Endothelial cell of umbilical vein (primary cell): ENCODE results near the gene DOCK1. TPM values are rescaled to one million over a fixed set of nuclear protein-coding genes. Genes with fewer than 3 reads are reported as not detected.

Experiments used
- BruUV-seq: library from RNA; stranded (reverse); fragments of 400-500 nt; replicated peaks from 2 replicates; lab custom pipeline; 2021; lab: Mats Ljungman, UMichigan
- CTCF ChIA-PET: fragments of 300-600, 350-600 bp; sonication (Branson Sonifier 250); formaldehyde crosslinking; loops from one replicate; lab custom pipeline; 2021; ENCODE audit warnings: antibody characterized with exemption, inconsistent platforms; lab: Charles Lee
- POLR2A ChIA-PET: fragments of 300-600, 350-600 bp; sonication (Branson Sonifier 250); formaldehyde crosslinking; loops from one replicate; lab custom pipeline; 2021; ENCODE audit warnings: antibody characterized with exemption, inconsistent platforms; lab: Charles Lee
- DNase-seq: peaks from one replicate; pipeline ENCODE4 v3.0.0-alpha.2; 2011; ENCODE audit warnings: low read depth, low spot score
- FAIRE-seq: peaks from 2 replicates; lab custom pipeline; 2011; peaks lifted over from hg19 to GRCh38; lab: Jason Lieb, UNC
- H2AFZ ChIP-seq: 2 replicates; pipeline ENCODE4 v1.6.0; 2012; ENCODE audit warnings: low read depth, low read length, control low read depth, inconsistent platforms
- H3K27ac ChIP-seq: 2 replicates; pipeline ENCODE4 v1.5.1; 2011; ENCODE audit warnings: low read depth, mild to moderate bottlenecking, control low read depth, low read length, moderate library complexity; ENCODE audit not compliant: insufficient read depth
- H3K27me3 ChIP-seq, 2 experiments: 2 replicates each; pipeline versions ENCODE4 v1.6.0 to v1.6.1; 2011; ENCODE audit warnings: low read length in 2 of 2, mixed read lengths in 1 of 2; ENCODE audit not compliant: control insufficient read depth in 2 of 2, insufficient read depth in 2 of 2
- H3K36me3 ChIP-seq, 2 experiments: 2 replicates in 1 of 2; 3 replicates in 1 of 2; pipeline ENCODE4 v1.5.1; 2011; ENCODE audit warnings: low read length in 2 of 2, mild to moderate bottlenecking in 1 of 2, moderate library complexity in 1 of 2; ENCODE audit not compliant: control insufficient read depth in 2 of 2, insufficient read depth in 2 of 2; ENCODE audit errors: extremely low read depth in 1 of 2
- H3K4me1 ChIP-seq: 3 replicates; pipeline ENCODE4 v1.5.1; 2011; ENCODE audit warnings: mild to moderate bottlenecking, low read length; ENCODE audit not compliant: control insufficient read depth, insufficient read depth; ENCODE audit errors: extremely low read depth
- H3K4me2 ChIP-seq: 2 replicates; pipeline ENCODE4 v1.6.1; 2011; ENCODE audit warnings: low read length, control low read depth, mixed read lengths; ENCODE audit not compliant: insufficient read depth
- H3K4me3 ChIP-seq, 3 experiments: fragments of 200-600 bp in 1 of 3; sonication (generic), shearing (Covaris generic) in 1 of 3; replicated peaks in 1 of 3; 2 replicates each; pipeline ENCODE4 v1.5.1; 2011 to 2016; ENCODE audit warnings: control low read depth in 3 of 3, low read length in 3 of 3, mild to moderate bottlenecking in 2 of 3, inconsistent platforms in 1 of 3, low read depth in 1 of 3, moderate library complexity in 1 of 3; ENCODE audit not compliant: insufficient read depth in 1 of 3
- H3K79me2 ChIP-seq: 2 replicates; pipeline ENCODE4 v1.6.0; 2012; ENCODE audit warnings: low read length, inconsistent platforms; ENCODE audit not compliant: control insufficient read depth, insufficient read depth
- H3K9ac ChIP-seq: replicated peaks from 2 replicates; pipeline ENCODE3; 2011; ENCODE audit warnings: low read length, control low read depth; ENCODE audit not compliant: insufficient read depth; ENCODE audit errors: extremely low read depth
- H3K9me1 ChIP-seq: replicated peaks from 3 replicates; pipeline ENCODE4 v1.6.0; 2011; ENCODE audit warnings: mild to moderate bottlenecking, low read length; ENCODE audit not compliant: control insufficient read depth, insufficient read depth; ENCODE audit errors: extremely low read depth
- H3K9me3 ChIP-seq: replicated peaks from 2 replicates; pipeline ENCODE4 v1.5.1; 2012; ENCODE audit warnings: low read length, inconsistent platforms; ENCODE audit not compliant: control insufficient read depth, insufficient read depth
- H4K20me1 ChIP-seq: replicated peaks from 2 replicates; pipeline ENCODE3; 2011; ENCODE audit warnings: mild to moderate bottlenecking, low read length; ENCODE audit not compliant: control insufficient read depth, insufficient read depth; ENCODE audit errors: extremely low read depth
- EZH2 ChIP-seq: IDR thresholded peaks from 2 replicates; pipeline ENCODE4 v1.6.1; 2012; ENCODE audit warnings: borderline replicate concordance, low read depth, mild to moderate bottlenecking, moderate library complexity, low read length, inconsistent platforms; ENCODE audit not compliant: severe bottlenecking
- FOS ChIP-seq: IDR thresholded peaks from 2 replicates; pipeline ENCODE4 v1.6.1; 2011; ENCODE audit warnings: mild to moderate bottlenecking, low read length, moderate library complexity, borderline replicate concordance; ENCODE audit not compliant: insufficient read depth
- GATA2 ChIP-seq: IDR thresholded peaks from 2 replicates; pipeline ENCODE4 v1.7.0; 2011; ENCODE audit warnings: low read depth, mild to moderate bottlenecking, moderate library complexity, mixed read lengths, low read length; ENCODE audit not compliant: insufficient read length, insufficient read depth
- JUN ChIP-seq: IDR thresholded peaks from 2 replicates; pipeline ENCODE4 v1.6.1; 2011; ENCODE audit warnings: borderline replicate concordance, low read depth; ENCODE audit not compliant: insufficient read length, insufficient read depth
- POLR2A ChIP-seq: IDR thresholded peaks from 2 replicates; pipeline ENCODE4 v1.6.1; 2012; ENCODE audit warnings: low read depth, mild to moderate bottlenecking, control low read depth, low read length
- POLR2AphosphoS5 ChIP-seq: IDR thresholded peaks from 2 replicates; pipeline ENCODE4 v1.6.1; 2012; ENCODE audit warnings: low read depth, mild to moderate bottlenecking, control low read depth, low read length, moderate library complexity; ENCODE audit not compliant: insufficient read depth
- dilution Hi-C: fragments of 300-500 bp; cut with MboI; formaldehyde crosslinking; loops from one replicate; pipeline ENCODE4 v1.15.0; 2019; ENCODE audit warnings: low sequenced_read_pairs; ENCODE audit not compliant: extremely low pct_ligation_motif_present
- intact Hi-C: fragments of 100-400 bp; cut with micrococcal nuclease; formaldehyde crosslinking; loops from one replicate; pipeline ENCODE4 v1.10.0; 2022
- polyA plus RNA-seq, 4 experiments: library from polyadenylated mRNA; depleted of rRNA in 3 of 4; stranded (reverse) in 3 of 4; unstranded in 1 of 4; fragments of >200 nt; gene quantifications; 2 replicates each; pipeline versions ENCODE4 v1.2.1 to v1.2.3, GENCODE V29; 2011 to 2012; ENCODE audit warnings: missing spikeins in 1 of 4
- total RNA-seq: library from RNA; stranded (reverse); gene quantifications from 2 replicates; pipeline ENCODE4 v1.2.3, GENCODE V29; 2021

DOCK1 gene
- total and polyA plus RNA-seq, 2 donors (not counting 3 experiments of a cell fraction or from before 2014, with no cell fraction given): 22.5 to 83.1 TPM

GRCh38 chr10:127029061-127029460 lies 123.8 kb downstream of the DOCK1 start:
- Histone ChIP-seq H3K9me1 (no peaks in the 10 kb centered on the region), H3K9ac (no peak overlapping the region), H3K4me1 (no peaks in the 10 kb centered on the region), H3K9me3 (no peaks in the 10 kb centered on the region), H3K36me3 (peaks cover 12 to 51% of the 10 kb centered on the region in 2 experiments), H3K4me2 (no peak overlapping the region), H3K4me3 (no peak overlapping the region), H3K27me3 (no peaks in the 10 kb centered on the region), H2AFZ (no peak overlapping the region), H3K27ac (no peak overlapping the region), H3K79me2 (no peaks in the 10 kb centered on the region), H4K20me1 (no peaks in the 10 kb centered on the region)
- no TSS peak for BruUV-seq
- no peak for TF ChIP-seq POLR2AphosphoS5
- TF ChIP-seq EZH2: no peak
- no peak for TF ChIP-seq GATA2
- TF ChIP-seq POLR2A: no peak
- no peak for TF ChIP-seq FOS
- TF ChIP-seq JUN: no peak
- CTCF ChIA-PET: no interaction called here
- DNase-seq: no peak
- POLR2A ChIA-PET: no interaction called here
- intact Hi-C loops: no loop called here
- dilution Hi-C loops: no loop called here
- no peak for FAIRE-seq

- Histone ChIP-seq H3K4me3 (no peak overlapping the region), H3K27me3 (no peaks in the 10 kb centered on the region), H3K9me1 (no peaks in the 10 kb centered on the region), H3K79me2 (no peaks in the 10 kb centered on the region), H3K4me1 (no peaks in the 10 kb centered on the region), H3K27ac (no peak overlapping the region), H3K36me3 (peaks cover 15 to 33% of the 10 kb centered on the region in 2 experiments), H3K4me2 (no peak overlapping the region), H3K9me3 (no peaks in the 10 kb centered on the region), H2AFZ (no peak overlapping the region), H4K20me1 (no peaks in the 10 kb centered on the region), H3K9ac (no peak overlapping the region)
- ChIA-PET CTCF (no interaction called here), POLR2A (no interaction called here)
- dilution Hi-C loops: no loop called here
- intact Hi-C loops: no loop called here
- no peak for DNase-seq
- no TSS peak for BruUV-seq
- no peak for FAIRE-seq
- no peak for TF ChIP-seq JUN
- no peak for TF ChIP-seq POLR2AphosphoS5
- TF ChIP-seq POLR2A: no peak
Observed at GRCh38 chr10:127033216-127034033, 128.2 kb downstream of the DOCK1 start.
